IMR-90 (cell line): ENCODE results near the gene TEPSIN. TPM values are rescaled to one million over a fixed set of nuclear protein-coding genes. Genes with fewer than 3 reads are reported as not detected.

ENCODE experiments used
- ATAC-seq: fragments of 200-7000 bp; cut with Tn5 transposase; 2 replicates; pipeline ENCODE4 v1.9.1; 2020; ENCODE audit warnings: low read depth, mild to moderate bottlenecking, moderate library complexity
- BruUV-seq: library from RNA; stranded (reverse); fragments of 400-500 nt; replicated peaks from 2 replicates; lab custom pipeline; 2021; lab: Mats Ljungman, UMichigan
- CTCF ChIA-PET: fragments of 300-600 bp; formaldehyde crosslinking; extraction: SDS; loops from one replicate; lab custom pipeline; 2021; ENCODE audit warnings: antibody characterized with exemption; lab: Yijun Ruan, JAX
- POLR2A ChIA-PET: fragments of 300-600 bp; sonication (Branson Sonifier 250); formaldehyde crosslinking; loops from one replicate; lab custom pipeline; 2022; ENCODE audit warnings: antibody characterized with exemption; ENCODE audit not compliant: unreplicated experiment; lab: Charles Lee
- DNase-seq: peaks from one replicate; pipeline ENCODE4 v3.0.0; 2013
- H2AFZ ChIP-seq: replicated peaks from 2 replicates; pipeline ENCODE3; 2013; ENCODE audit warnings: low read length, mild to moderate bottlenecking; ENCODE audit not compliant: poor library complexity
- H2AK5ac ChIP-seq: 2 replicates; pipeline ENCODE4 v1.6.1; 2013; ENCODE audit warnings: low read depth, low read length, inconsistent platforms
- H2AK9ac ChIP-seq: replicated peaks from 2 replicates; pipeline ENCODE3; 2013; ENCODE audit warnings: mild to moderate bottlenecking, low read depth, low read length, moderate library complexity; ENCODE audit not compliant: poor library complexity
- H2BK120ac ChIP-seq: 2 replicates; pipeline ENCODE4 v1.6.1; 2013; ENCODE audit warnings: low read depth, low read length, inconsistent platforms
- H2BK15ac ChIP-seq: 3 replicates; pipeline ENCODE4 v1.6.1; 2013; ENCODE audit warnings: low read depth, low read length, inconsistent platforms
- H2BK20ac ChIP-seq: 2 replicates; pipeline ENCODE4 v1.6.1; 2013; ENCODE audit warnings: low read depth, mild to moderate bottlenecking, inconsistent platforms, low read length, moderate library complexity
- H2BK5ac ChIP-seq: 2 replicates; pipeline ENCODE4 v1.6.1; 2013; ENCODE audit warnings: mild to moderate bottlenecking, low read depth, low read length, inconsistent platforms; ENCODE audit not compliant: poor library complexity, severe bottlenecking
- H3K14ac ChIP-seq: replicated peaks from 2 replicates; pipeline ENCODE4 v1.6.1; 2013; ENCODE audit warnings: low read depth, low read length, inconsistent platforms
- H3K18ac ChIP-seq: 2 replicates; pipeline ENCODE4 v1.6.1; 2013; ENCODE audit warnings: low read depth, low read length, control low read depth
- H3K23ac ChIP-seq: 2 replicates; pipeline ENCODE4 v1.6.1; 2013; ENCODE audit warnings: low read depth, low read length, inconsistent platforms
- H3K27ac ChIP-seq: 2 replicates; pipeline ENCODE4 v1.5.1; 2013; ENCODE audit warnings: mild to moderate bottlenecking, control low read depth, low read length; ENCODE audit not compliant: insufficient read depth
- H3K27me3 ChIP-seq: 2 replicates; pipeline ENCODE4 v1.6.1; 2013; ENCODE audit warnings: low read length; ENCODE audit not compliant: control insufficient read depth, insufficient read depth
- H3K36me3 ChIP-seq: 2 replicates; pipeline ENCODE4 v1.6.1; 2013; ENCODE audit warnings: low read length, mixed read lengths; ENCODE audit not compliant: control insufficient read depth, insufficient read depth
- H3K4ac ChIP-seq: 2 replicates; pipeline ENCODE4 v1.6.1; 2013; ENCODE audit warnings: low read depth, low read length, inconsistent platforms
- H3K4me1 ChIP-seq: 2 replicates; pipeline ENCODE4 v1.6.1; 2013; ENCODE audit warnings: low read length, mixed read lengths; ENCODE audit not compliant: control insufficient read depth, insufficient read depth
- H3K4me2 ChIP-seq: 2 replicates; pipeline ENCODE4 v1.6.1; 2013; ENCODE audit warnings: low read depth, mild to moderate bottlenecking, control low read depth, low read length, moderate library complexity
- H3K4me3 ChIP-seq: 2 replicates; pipeline ENCODE4 v1.5.1; 2013; ENCODE audit warnings: low read depth, mild to moderate bottlenecking, control low read depth, low read length, moderate library complexity; ENCODE audit not compliant: insufficient read depth
- H3K56ac ChIP-seq: 2 replicates; pipeline ENCODE4 v1.6.1; 2013; ENCODE audit warnings: low read length, inconsistent platforms; ENCODE audit not compliant: insufficient read depth; ENCODE audit errors: extremely low read depth
- H3K79me1 ChIP-seq, 2 experiments: 2 replicates each; pipeline ENCODE4 v1.6.1; 2013; ENCODE audit warnings: low read length in 2 of 2, inconsistent platforms in 1 of 2, low read depth in 1 of 2
- H3K9ac ChIP-seq: 2 replicates; pipeline ENCODE4 v1.6.1; 2013; ENCODE audit warnings: low read depth, low read length, control low read depth
- H3K9me1 ChIP-seq: 2 replicates; pipeline ENCODE4 v1.6.1; 2013; ENCODE audit warnings: low read length, inconsistent platforms; ENCODE audit not compliant: insufficient read depth
- H3K9me3 ChIP-seq: 2 replicates; pipeline ENCODE4 v1.6.1; 2013; ENCODE audit warnings: low read length; ENCODE audit not compliant: control insufficient read depth, insufficient read depth
- H4K20me1 ChIP-seq: 2 replicates; pipeline ENCODE4 v1.6.1; 2013; ENCODE audit warnings: low read length, inconsistent platforms; ENCODE audit not compliant: insufficient read depth
- H4K5ac ChIP-seq: 2 replicates; pipeline ENCODE4 v1.6.1; 2013; ENCODE audit warnings: mild to moderate bottlenecking, low read depth, low read length, control low read depth
- H4K8ac ChIP-seq, 2 experiments: 2 replicates each; pipeline ENCODE4 v1.6.1; 2013; ENCODE audit warnings: low read depth in 2 of 2, low read length in 2 of 2, control low read depth in 1 of 2, inconsistent platforms in 1 of 2
- H4K91ac ChIP-seq: 2 replicates; pipeline ENCODE4 v1.6.1; 2013; ENCODE audit warnings: low read depth, low read length, inconsistent platforms; ENCODE audit not compliant: insufficient read depth
- BHLHE40 ChIP-seq: fragments of 150-350 bp; IDR thresholded peaks from 2 replicates; pipeline ENCODE4 v1.6.1; 2016; ENCODE audit warnings: mild to moderate bottlenecking, low read depth, low read length
- CEBPB ChIP-seq: IDR thresholded peaks from 2 replicates; pipeline ENCODE4 v1.6.1; 2012; ENCODE audit warnings: low read depth, low read length, improper control_type of control experiment
- CTCF ChIP-seq: conservative IDR thresholded peaks from 2 replicates; pipeline ENCODE4 v1.5.1; 2012; ENCODE audit warnings: mild to moderate bottlenecking, low read depth, low read length, improper control_type of control experiment
- ELK1 ChIP-seq: fragments of 150-350 bp; IDR thresholded peaks from 2 replicates; pipeline ENCODE4 v1.6.1; 2016; ENCODE audit warnings: low read depth, mild to moderate bottlenecking, low read length, moderate library complexity, borderline replicate concordance
- MAFK ChIP-seq: IDR thresholded peaks from 2 replicates; pipeline ENCODE4 v1.6.1; 2012; ENCODE audit warnings: low read depth, low read length, improper control_type of control experiment
- NFE2L2 ChIP-seq: fragments of 150-350 bp; IDR thresholded peaks from 2 replicates; pipeline ENCODE4 v1.6.1; 2016; ENCODE audit warnings: low read depth, mild to moderate bottlenecking, low read length
- RAD21 ChIP-seq: IDR thresholded peaks from 2 replicates; pipeline ENCODE4 v1.6.1; 2012; ENCODE audit warnings: low read length, improper control_type of control experiment
- RCOR1 ChIP-seq: IDR thresholded peaks from 2 replicates; pipeline ENCODE4 v1.6.1; 2012; ENCODE audit warnings: mild to moderate bottlenecking, low read length, improper control_type of control experiment; ENCODE audit not compliant: insufficient replicate concordance
- SMC3 ChIP-seq: fragments of 150-350 bp; IDR thresholded peaks from 2 replicates; pipeline ENCODE4 v1.6.1; 2016; ENCODE audit warnings: low read depth, mild to moderate bottlenecking, antibody characterized with exemption, low read length, moderate library complexity
- USF2 ChIP-seq: fragments of 150-350 bp; IDR thresholded peaks from 2 replicates; pipeline ENCODE4 v1.6.1; 2017; ENCODE audit warnings: mild to moderate bottlenecking, antibody characterized with exemption, low read length, low read depth
- WGBS, 2 experiments: methylation state at CpG; one replicate each; pipeline versions ENCODE4 v1.1.5 to v1.1.7; 2013; ENCODE audit warnings: missing lambda C conversion rate in 2 of 2; ENCODE audit not compliant: insufficient read length in 1 of 2; ENCODE audit errors: extremely low coverage in 2 of 2; 5-methylcytosine and 5-hydroxymethylcytosine counted together
- dilution Hi-C: fragments of 300-500 bp; cut with HindIII; formaldehyde crosslinking; loops from one replicate; pipeline ENCODE4 v1.14.3; 2018; ENCODE audit warnings: low sequenced_read_pairs; ENCODE audit not compliant: unreplicated experiment
- in situ Hi-C: fragments of 300-500 bp; cut with MboI; formaldehyde crosslinking; loops from 3 replicates; pipeline ENCODE4 v1.14.3; 2019; ENCODE audit warnings: low sequenced_read_pairs, inconsistent platforms, mixed read lengths
- intact Hi-C: fragments of 100-400 bp; cut with micrococcal nuclease; formaldehyde crosslinking; loops from 2 replicates; pipeline ENCODE4 v1.10.0; 2022
- polyA plus RNA-seq, 3 experiments: library from polyadenylated mRNA; depleted of rRNA; stranded (reverse); fragments of >200 nt; gene quantifications; 2 replicates each; pipeline ENCODE4 v1.2.3, GENCODE V29; 2012; ENCODE audit warnings: low replicate concordance in 1 of 3
- total RNA-seq: library from RNA; depleted of rRNA; stranded (reverse); fragments of >200 nt; gene quantifications from 2 replicates; pipeline ENCODE4 v1.2.3, GENCODE V29; 2012

The TEPSIN gene
- total and polyA plus RNA-seq, 2 of the 4 experiments (the other 2 are of a cell fraction): 3.2 to 28.1 TPM

- TF ChIP-seq CTCF (no peak), BHLHE40 (no peak), CEBPB (no peak), SMC3 (no peak), NFE2L2 (no peak), ELK1 (no peak), MAFK (no peak), USF2 (no peak), RCOR1 (no peak), RAD21 (no peak)
- no peaks in the 10 kb centered on the region for H3K9me3 ChIP-seq
These were observed 40.9 kb downstream of the TEPSIN start for GRCh38 chr17:81197831-81198490.

More at GRCh38 chr17:81197831-81198490, 40.9 kb downstream of the TEPSIN start:
- Histone ChIP-seq H4K5ac (no peak overlapping the region), H2BK120ac (no peak overlapping the region), H3K9ac (no peak overlapping the region), H2BK15ac (no peak overlapping the region), H4K20me1 (no peaks in the 10 kb centered on the region; the same call in 1 of the 2 replicates), H3K18ac (no peak overlapping the region), H3K23ac (no peak overlapping the region), H3K14ac (no peak overlapping the region), H2AK9ac (no peak overlapping the region), H3K4me3 (no peak overlapping the region), H2AFZ (no peak overlapping the region), H3K9me1 (no peaks in the 10 kb centered on the region), H4K91ac (no peak overlapping the region), H3K4ac (no peak overlapping the region), H3K56ac (no peak overlapping the region), H3K79me1 (no peaks in the 10 kb centered on the region), H4K8ac (no peak overlapping the region), H2AK5ac (no peak overlapping the region), H3K4me2 (no peak overlapping the region), H3K4me1 (no peaks in the 10 kb centered on the region), H2BK5ac (no peak overlapping the region), H3K27ac (no peak overlapping the region), H2BK20ac (no peak overlapping the region), H3K27me3 (no peaks in the 10 kb centered on the region), H3K36me3 (peaks cover 6% of the 10 kb centered on the region)
- WGBS, 2 experiments: 90% methylated on average over 3 of the region's 21 CpGs; no CpG with 5 or more reads in 1 of the 2 experiments
- ATAC-seq (no peak), DNase-seq (no peak)
- ChIA-PET POLR2A (no interaction called here), CTCF (no interaction called here)
- intact Hi-C loops: no loop called here
- in situ Hi-C loops: no loop called here
- BruUV-seq: no TSS peak
- dilution Hi-C loops: no loop called here
